Activated T-cell treated with anti-CD3 and anti-CD28 coated beads, Interleukin-2, amount 50 U/mL, for 72 hours (primary cell): ENCODE data around the gene ADCY1. TPM values are rescaled to one million over a fixed set of nuclear protein-coding genes. Genes with fewer than 3 reads are reported as not detected.

ENCODE experiments used
- ATAC-seq, 2 donors: fragments of 150-1000 bp; cut with Tn5 transposase; replicated peaks in 1 of 2; 2 replicates each; pipeline ENCODE4 v1.10.0; 2021; ENCODE audit warnings: moderate library complexity in 2 of 2, mild to moderate bottlenecking in 1 of 2
- DNase-seq, 2 donors: peaks; one replicate each; pipeline ENCODE4 v3.0.0; 2021 to 2022; ENCODE audit warnings: mixed read lengths in 1 of 2
- H3K27ac Mint-ChIP-seq: one replicate; pipeline ENCODE4 v1.8.0; 2022; ENCODE audit warnings: mild to moderate bottlenecking, moderate library complexity, mixed read lengths
- H3K27me3 Mint-ChIP-seq: one replicate; pipeline ENCODE4 v1.8.0; 2022; ENCODE audit warnings: low read depth, mixed read lengths
- H3K36me3 Mint-ChIP-seq, 2 donors: one replicate each; pipeline ENCODE4 v1.8.0; 2022; ENCODE audit warnings: mixed read lengths in 2 of 2, mild to moderate bottlenecking in 1 of 2; ENCODE audit not compliant: insufficient read depth in 2 of 2
- H3K4me1 Mint-ChIP-seq: one replicate; pipeline ENCODE4 v1.8.0; 2022; ENCODE audit warnings: low read depth, mixed read lengths
- H3K4me3 Mint-ChIP-seq, 2 donors: one replicate each; pipeline ENCODE4 v1.8.0; 2022; ENCODE audit warnings: mild to moderate bottlenecking in 2 of 2, mixed read lengths in 2 of 2, moderate library complexity in 2 of 2
- H3K9me3 Mint-ChIP-seq, 2 donors: one replicate each; pipeline ENCODE4 v1.8.0; 2022; ENCODE audit warnings: mixed read lengths in 2 of 2
- total RNA-seq, 2 donors: library from RNA; stranded (reverse); gene quantifications; one replicate each; pipeline ENCODE4 v1.2.3, GENCODE V29; 2022

Gene ADCY1
- total RNA-seq, 2 donors from 2014 or later: 52.3 to 58.9 TPM

GRCh38 chr7:45568536-45569289, 5.5 kb upstream of the ADCY1 start:
- Mint-ChIP-seq H3K36me3 (peaks cover 0 to 4% of the 10 kb centered on the region in 2 donors), H3K27me3 (peaks cover 35% of the 10 kb centered on the region), H3K4me1 (no peaks in the 10 kb centered on the region), H3K4me3 (no peak overlapping the region), H3K9me3 (no peaks in the 10 kb centered on the region), H3K27ac (no peak overlapping the region)
- ATAC-seq: peak; percentile 47 to 64
- no peak for DNase-seq

GRCh38 chr7:45569290-45569685, 4.9 kb upstream of the ADCY1 start:
- H3K9me3 Mint-ChIP-seq: no peaks in the 10 kb centered on the region
- peak; percentile 66 to 68 for ATAC-seq
- H3K4me3 Mint-ChIP-seq: no peak overlapping the region
- peaks cover 0 to 6% of the 10 kb centered on the region in 2 donors for H3K36me3 Mint-ChIP-seq
- DNase-seq: no peak
- no peaks in the 10 kb centered on the region for H3K4me1 Mint-ChIP-seq
- no peak overlapping the region for H3K27ac Mint-ChIP-seq
- peaks cover 36% of the 10 kb centered on the region for H3K27me3 Mint-ChIP-seq

- ATAC-seq (no peak), DNase-seq (no peak)
- Mint-ChIP-seq H3K27me3 (peaks cover 40% of the 10 kb centered on the region), H3K36me3 (peaks cover 0 to 6% of the 10 kb centered on the region in 2 donors), H3K9me3 (no peaks in the 10 kb centered on the region), H3K4me1 (no peaks in the 10 kb centered on the region), H3K27ac (no peak overlapping the region), H3K4me3 (no peak overlapping the region)
These were observed 3.4 kb upstream of the ADCY1 start for GRCh38 chr7:45570797-45571196.

GRCh38 chr7:45573204-45573603, 964 bp upstream of the ADCY1 start:
- peaks cover 51% of the 10 kb centered on the region for H3K27me3 Mint-ChIP-seq
- ATAC-seq (no peak), DNase-seq (no peak)
- H3K4me1 Mint-ChIP-seq: no peaks in the 10 kb centered on the region
- peaks cover 0 to 6% of the 10 kb centered on the region in 2 donors for H3K36me3 Mint-ChIP-seq
- no peak overlapping the region for H3K27ac Mint-ChIP-seq
- H3K4me3 Mint-ChIP-seq: peak overlapping the region; percentile 68 to 75
- H3K9me3 Mint-ChIP-seq: no peaks in the 10 kb centered on the region

- Mint-ChIP-seq H3K27me3 (peaks cover 51% of the 10 kb centered on the region), H3K4me3 (no peak overlapping the region), H3K27ac (no peak overlapping the region), H3K9me3 (no peaks in the 10 kb centered on the region), H3K4me1 (no peaks in the 10 kb centered on the region), H3K36me3 (peaks cover 0 to 6% of the 10 kb centered on the region in 2 donors)
- ATAC-seq (no peak), DNase-seq (peak in 1 of 2 donors; percentile 30)
These were observed 174 bp downstream of the ADCY1 start for GRCh38 chr7:45574416-45574668.

GRCh38 chr7:45574669-45575500, 717 bp downstream of the ADCY1 start:
- Mint-ChIP-seq H3K36me3 (peaks cover 0 to 6% of the 10 kb centered on the region in 2 donors), H3K27me3 (peaks cover 51% of the 10 kb centered on the region), H3K9me3 (no peaks in the 10 kb centered on the region), H3K4me3 (peak overlapping the region; percentile 80 to 82), H3K4me1 (no peaks in the 10 kb centered on the region), H3K27ac (no peak overlapping the region)
- peak; percentile 55 to 61 for ATAC-seq
- DNase-seq: peak in 1 of 2 donors; percentile 33

- DNase-seq (no peak), ATAC-seq (no peak)
- no peaks in the 10 kb centered on the region for H3K9me3 Mint-ChIP-seq
- no peaks in the 10 kb centered on the region for H3K4me1 Mint-ChIP-seq
- no peak overlapping the region for H3K27ac Mint-ChIP-seq
- peaks cover 0 to 6% of the 10 kb centered on the region in 2 donors for H3K36me3 Mint-ChIP-seq
- peaks cover 51% of the 10 kb centered on the region for H3K27me3 Mint-ChIP-seq
- peak overlapping the region; percentile 80 to 82 for H3K4me3 Mint-ChIP-seq
These were observed 1.5 kb downstream of the ADCY1 start for GRCh38 chr7:45575501-45576248.

GRCh38 chr7:45576249-45576929, 2.2 kb downstream of the ADCY1 start:
- ATAC-seq (no peak), DNase-seq (no peak)
- peaks cover 0 to 6% of the 10 kb centered on the region in 2 donors for H3K36me3 Mint-ChIP-seq
- H3K9me3 Mint-ChIP-seq: no peaks in the 10 kb centered on the region
- no peak overlapping the region for H3K27ac Mint-ChIP-seq
- H3K27me3 Mint-ChIP-seq: peaks cover 45% of the 10 kb centered on the region
- H3K4me1 Mint-ChIP-seq: no peaks in the 10 kb centered on the region
- H3K4me3 Mint-ChIP-seq: peak overlapping the region; percentile 80 to 82

GRCh38 chr7:45578022-45578421, 3.9 kb downstream of the ADCY1 start:
- H3K27ac Mint-ChIP-seq: no peak overlapping the region
- no peak overlapping the region for H3K4me3 Mint-ChIP-seq
- DNase-seq (no peak), ATAC-seq (no peak)
- no peaks in the 10 kb centered on the region for H3K9me3 Mint-ChIP-seq
- H3K4me1 Mint-ChIP-seq: no peaks in the 10 kb centered on the region
- H3K36me3 Mint-ChIP-seq: peaks cover 0 to 5% of the 10 kb centered on the region in 2 donors
- H3K27me3 Mint-ChIP-seq: peaks cover 29% of the 10 kb centered on the region

- peaks cover 0 to 3% of the 10 kb centered on the region in 2 donors for H3K36me3 Mint-ChIP-seq
- H3K9me3 Mint-ChIP-seq: no peaks in the 10 kb centered on the region
- H3K27me3 Mint-ChIP-seq: peaks cover 24% of the 10 kb centered on the region
- H3K4me3 Mint-ChIP-seq: no peak overlapping the region
- DNase-seq (no peak), ATAC-seq (no peak)
- H3K4me1 Mint-ChIP-seq: no peaks in the 10 kb centered on the region
- no peak overlapping the region for H3K27ac Mint-ChIP-seq
These were observed 4.3 kb downstream of the ADCY1 start for GRCh38 chr7:45578467-45578866.

GRCh38 chr7:45579391-45579801, 5.2 kb downstream of the ADCY1 start:
- Mint-ChIP-seq H3K4me3 (no peak overlapping the region), H3K9me3 (no peaks in the 10 kb centered on the region), H3K36me3 (no peaks in the 10 kb centered on the region), H3K4me1 (no peaks in the 10 kb centered on the region), H3K27ac (no peak overlapping the region), H3K27me3 (peaks cover 20% of the 10 kb centered on the region)
- no peak for DNase-seq
- no peak for ATAC-seq

GRCh38 chr7:45580053-45580872, 6.1 kb downstream of the ADCY1 start:
- no peaks in the 10 kb centered on the region for H3K9me3 Mint-ChIP-seq
- H3K36me3 Mint-ChIP-seq: no peaks in the 10 kb centered on the region
- peaks cover 16% of the 10 kb centered on the region for H3K27me3 Mint-ChIP-seq
- ATAC-seq: no peak
- H3K4me1 Mint-ChIP-seq: no peaks in the 10 kb centered on the region
- no peak overlapping the region for H3K4me3 Mint-ChIP-seq
- no peak overlapping the region for H3K27ac Mint-ChIP-seq
- no peak for DNase-seq
